ENCODE results near the gene TEKT3. TPM values are rescaled to one million over a fixed set of nuclear protein-coding genes. Genes with fewer than 3 reads are reported as not detected.

The TEKT3 gene
- total and polyA plus RNA-seq, 9 of the 15 experiments (the other 6 are each of a cell fraction or from before 2014, with no cell fraction given), result not detected

GRCh38 chr17:15260376-15261257 is 80.8 kb downstream of the TEKT3 start (continued):
- TF ChIP-seq RERE (CRISPR knock-in tag; IDR thresholded peaks at IDR 0.05; ENCODE audit: borderline replicate concordance) (no peak), SMC3 (conservative IDR thresholded peaks at IDR 0.05; ENCODE audit: insufficient read depth, low read depth, low read length) (peak; percentile 65), ZNF639 (CRISPR knock-in tag; conservative IDR thresholded peaks at IDR 0.05 in 1 of 2, IDR thresholded peaks at IDR 0.05 in 1 of 2) (peak in 1 of 2 experiments; percentile 57; a peak in 1 of 4 replicates), YBX1 (IDR thresholded peaks at IDR 0.05) (no peak), HIVEP1 (CRISPR knock-in tag; IDR thresholded peaks at IDR 0.05) (no peak), CHD4 (IDR thresholded peaks at IDR 0.05; ENCODE audit: insufficient read depth, insufficient replicate concordance, low read depth, low read length, poor library complexity, severe bottlenecking) (no peak), TBL1XR1 (IDR thresholded peaks at IDR 0.05; ENCODE audit: low read length in 2 of 2) (no peak), ZNF408 (CRISPR knock-in tag; IDR thresholded peaks at IDR 0.05; ENCODE audit: low read depth) (no peak), ARID3B (CRISPR knock-in tag; IDR thresholded peaks at IDR 0.05; ENCODE audit: borderline replicate concordance) (no peak), POLR2AphosphoS2 (IDR thresholded peaks at IDR 0.05; ENCODE audit: low read length) (no peak), LCOR (CRISPR knock-in tag; IDR thresholded peaks at IDR 0.05) (no peak), AFF1 (IDR thresholded peaks at IDR 0.05; ENCODE audit: low read depth in 1 of 2, partially characterized antibody in 2 of 2) (no peak), NFRKB (IDR thresholded peaks at IDR 0.05; ENCODE audit: low read depth) (no peak)

Data from K562 (cell line).